HUES48 (cell line): ENCODE data around the gene UBR4.
"Not testable (repeated sequence)": the region's sequence is repeated elsewhere in the genome, so short reads cannot be mapped to it uniquely, and the experiment has no call there.

Experiments
- H3K27ac ChIP-seq: one replicate; pipeline ENCODE4 v1.7.0; 2013; ENCODE audit warnings: low read depth, low read length, inconsistent platforms
- H3K27me3 ChIP-seq: 2 replicates; pipeline ENCODE4 v1.6.1; 2013; ENCODE audit warnings: mild to moderate bottlenecking, low read length; ENCODE audit not compliant: control insufficient read depth, insufficient read depth
- H3K36me3 ChIP-seq: 2 replicates; pipeline ENCODE4 v1.6.1; 2013; ENCODE audit warnings: low read length; ENCODE audit not compliant: control insufficient read depth, insufficient read depth
- H3K4me1 ChIP-seq: 2 replicates; pipeline ENCODE4 v1.6.1; 2013; ENCODE audit warnings: mild to moderate bottlenecking, low read length; ENCODE audit not compliant: control insufficient read depth, insufficient read depth
- H3K4me3 ChIP-seq: 2 replicates; pipeline ENCODE4 v1.5.1; 2013; ENCODE audit warnings: mild to moderate bottlenecking, low read depth, low read length
- H3K9ac ChIP-seq: 2 replicates; pipeline ENCODE4 v1.6.1; 2013; ENCODE audit warnings: mild to moderate bottlenecking, low read depth, low read length, moderate library complexity
- H3K9me3 ChIP-seq: 2 replicates; pipeline ENCODE4 v1.6.1; 2013; ENCODE audit warnings: low read length; ENCODE audit not compliant: control insufficient read depth, insufficient read depth

The UBR4 gene

DNA sequence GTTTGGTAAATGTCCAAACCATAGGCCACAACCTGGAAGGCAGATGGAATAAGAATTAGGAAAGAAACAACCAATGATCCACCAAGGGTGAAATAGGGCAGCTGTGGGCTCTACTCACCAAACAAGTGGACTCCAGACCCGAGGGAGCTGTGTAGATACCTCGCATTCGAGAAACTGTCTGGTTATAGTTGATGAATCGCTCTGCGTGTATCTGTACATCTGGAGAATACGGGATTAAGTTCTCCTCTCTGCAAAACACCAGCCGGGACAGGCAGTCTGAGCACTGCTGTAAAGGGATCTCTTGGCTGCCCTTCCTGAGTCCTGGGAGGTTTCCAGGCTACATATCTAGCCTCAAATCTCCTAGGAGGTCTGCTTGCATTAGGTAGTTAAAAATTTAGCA is 9.4 kb upstream of the UBR4 start:
- Histone ChIP-seq H3K36me3 (peaks cover 96% of the 10 kb centered on the region), H3K4me1 (no peaks in the 10 kb centered on the region), H3K9me3 (no peaks in the 10 kb centered on the region), H3K27me3 (no peaks in the 10 kb centered on the region), H3K27ac (no peak overlapping the region), H3K9ac (no peak overlapping the region), H3K4me3 (no peak overlapping the region)

DNA sequence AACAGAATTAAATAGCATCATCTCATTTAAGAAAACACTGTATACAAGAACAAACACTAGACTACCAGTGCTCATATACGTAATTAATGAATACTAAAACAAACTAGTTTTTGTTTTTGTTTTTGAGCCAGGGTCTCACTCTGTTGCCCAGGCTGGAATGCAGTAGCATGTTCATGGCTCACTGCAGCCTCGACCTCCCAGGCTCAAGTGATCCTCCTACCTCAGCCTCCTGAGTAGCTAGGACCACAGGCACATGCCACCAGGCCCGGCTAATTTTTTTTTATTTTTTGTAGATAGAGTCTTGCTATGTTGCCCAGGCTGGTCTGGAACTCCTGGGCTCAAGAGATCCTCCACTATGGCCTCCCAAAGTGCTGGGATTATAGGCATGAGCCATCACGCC is 6.5 kb upstream of the UBR4 start:
- H3K9ac ChIP-seq, H3K9me3 ChIP-seq, H3K27ac ChIP-seq, H3K4me3 ChIP-seq, H3K27me3 ChIP-seq, H3K4me1 ChIP-seq: not testable (repeated sequence)
- peaks cover 93% of the 10 kb centered on the region for H3K36me3 ChIP-seq

- Histone ChIP-seq H3K36me3 (peaks cover 64% of the 10 kb centered on the region), H3K4me1 (peaks cover 15% of the 10 kb centered on the region; the same call in 1 of the 2 replicates), H3K27ac (no peak overlapping the region), H3K4me3 (no peak overlapping the region), H3K9ac (no peak overlapping the region), H3K9me3 (no peaks in the 10 kb centered on the region), H3K27me3 (no peaks in the 10 kb centered on the region)
Measured at GRCh38 chr1:19213580-19213979, 3.5 kb upstream of the UBR4 start.

- no peak overlapping the region for H3K9ac ChIP-seq
- no peak overlapping the region for H3K27ac ChIP-seq
- peaks cover 22% of the 10 kb centered on the region; the same call in 1 of the 2 replicates for H3K4me1 ChIP-seq
- H3K27me3 ChIP-seq: no peaks in the 10 kb centered on the region
- H3K4me3 ChIP-seq: no peak overlapping the region
- peaks cover 51% of the 10 kb centered on the region for H3K36me3 ChIP-seq
- no peaks in the 10 kb centered on the region for H3K9me3 ChIP-seq
Measured at GRCh38 chr1:19212167-19212566, 2.1 kb upstream of the UBR4 start.

DNA sequence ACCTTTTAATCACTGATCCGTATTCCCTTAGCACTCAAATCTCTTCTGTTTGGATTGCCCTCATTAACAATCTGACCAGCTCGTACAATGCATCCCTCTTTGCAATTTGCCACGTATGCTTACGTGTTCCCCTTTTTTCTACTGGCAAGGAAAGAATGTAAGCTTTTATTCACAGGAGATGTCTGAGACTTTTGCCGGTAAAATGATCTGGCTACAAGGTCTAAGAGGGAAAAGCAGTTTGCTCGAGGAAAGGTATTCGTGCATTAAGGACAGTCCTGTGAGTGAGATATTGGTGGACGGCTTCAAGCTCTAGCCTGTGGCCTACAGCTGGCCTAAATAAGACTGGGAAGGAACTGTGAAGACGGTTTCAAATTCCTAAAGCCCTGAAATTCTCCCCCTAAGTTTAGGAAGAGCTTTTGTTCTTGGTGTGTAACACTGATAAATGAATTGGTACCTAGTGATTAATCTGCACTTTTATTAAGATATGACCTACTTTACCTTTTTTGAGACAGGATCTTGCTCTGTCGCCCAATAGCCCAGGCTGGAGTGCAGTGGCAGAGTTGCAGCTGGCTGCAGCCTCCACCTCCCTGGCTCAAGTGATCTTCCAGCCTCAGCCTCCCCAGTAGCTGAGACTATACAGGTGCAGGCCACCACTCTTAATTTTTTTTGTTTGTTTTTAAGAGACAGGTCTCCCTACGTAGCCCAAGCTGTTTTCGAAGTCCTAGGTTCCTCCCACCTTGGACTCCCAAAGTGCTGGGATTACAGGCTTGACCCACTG is 895 bp upstream of the UBR4 start:
- Histone ChIP-seq H3K27ac (peak overlapping the region; percentile 94), H3K36me3 (peaks cover 39% of the 10 kb centered on the region), H3K9me3 (no peaks in the 10 kb centered on the region), H3K27me3 (no peaks in the 10 kb centered on the region), H3K4me3 (peak overlapping the region; percentile 97), H3K9ac (peak overlapping the region; percentile 92), H3K4me1 (peaks cover 22% of the 10 kb centered on the region; the same call in 1 of the 2 replicates)

GRCh38 chr1:19209439-19209989 is 552 bp downstream of the UBR4 start:
- Histone ChIP-seq H3K27me3 (no peaks in the 10 kb centered on the region), H3K27ac (peak overlapping the region; percentile 94), H3K36me3 (peaks cover 32% of the 10 kb centered on the region), H3K9me3 (no peaks in the 10 kb centered on the region), H3K4me1 (peaks cover 22% of the 10 kb centered on the region; the same call in 1 of the 2 replicates), H3K9ac (peak overlapping the region; percentile 92), H3K4me3 (peak overlapping the region; percentile 97)

GRCh38 chr1:19208710-19209438 is 1.2 kb downstream of the UBR4 start:
- H3K9me3 ChIP-seq: no peaks in the 10 kb centered on the region
- H3K36me3 ChIP-seq: peaks cover 27% of the 10 kb centered on the region
- H3K27ac ChIP-seq: peak overlapping the region; percentile 94
- no peaks in the 10 kb centered on the region for H3K27me3 ChIP-seq
- peaks cover 22% of the 10 kb centered on the region; the same call in 1 of the 2 replicates for H3K4me1 ChIP-seq
- H3K4me3 ChIP-seq: peak overlapping the region; percentile 97
- H3K9ac ChIP-seq: peak overlapping the region; percentile 92

DNA sequence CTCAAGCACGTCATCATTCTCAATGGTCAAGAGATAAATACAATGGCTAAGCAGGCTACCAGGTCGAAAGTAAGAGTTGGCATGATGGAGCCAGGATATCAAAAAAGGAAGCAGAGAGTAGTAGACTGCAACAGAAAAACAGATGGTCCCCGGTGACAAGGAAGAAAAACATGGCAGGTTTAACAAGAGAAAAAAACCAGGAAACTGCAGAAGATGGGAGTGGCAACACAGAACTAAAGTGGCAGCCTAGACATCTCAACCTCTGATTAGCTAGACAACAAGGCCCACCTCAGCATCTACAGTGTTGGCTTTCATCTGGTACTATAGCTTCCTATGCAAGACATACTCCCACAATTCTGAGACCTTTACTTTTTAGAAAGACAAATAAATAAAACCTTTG is 3.1 kb downstream of the UBR4 start:
- H3K36me3 ChIP-seq: peaks cover 9% of the 10 kb centered on the region
- no peak overlapping the region for H3K27ac ChIP-seq
- no peak overlapping the region for H3K9ac ChIP-seq
- no peak overlapping the region for H3K4me3 ChIP-seq
- no peaks in the 10 kb centered on the region for H3K9me3 ChIP-seq
- H3K4me1 ChIP-seq: peaks cover 22% of the 10 kb centered on the region; the same call in 1 of the 2 replicates
- no peaks in the 10 kb centered on the region for H3K27me3 ChIP-seq

- no peak overlapping the region for H3K9ac ChIP-seq
- peaks cover 16% of the 10 kb centered on the region for H3K36me3 ChIP-seq
- no peaks in the 10 kb centered on the region for H3K9me3 ChIP-seq
- no peak overlapping the region for H3K27ac ChIP-seq
- H3K4me1 ChIP-seq: peaks cover 12% of the 10 kb centered on the region; the same call in 1 of the 2 replicates
- no peak overlapping the region for H3K4me3 ChIP-seq
- no peaks in the 10 kb centered on the region for H3K27me3 ChIP-seq
Measured at GRCh38 chr1:19205845-19206244, 4.2 kb downstream of the UBR4 start.

- H3K36me3 ChIP-seq: peaks cover 20% of the 10 kb centered on the region
- no peaks in the 10 kb centered on the region for H3K9me3 ChIP-seq
- no peaks in the 10 kb centered on the region for H3K27me3 ChIP-seq
- no peak overlapping the region for H3K4me3 ChIP-seq
- H3K9ac ChIP-seq: no peak overlapping the region
- H3K27ac ChIP-seq: no peak overlapping the region
- peaks cover 12% of the 10 kb centered on the region; the same call in 1 of the 2 replicates for H3K4me1 ChIP-seq
Measured at GRCh38 chr1:19205403-19205802, 4.7 kb downstream of the UBR4 start.
